HepG2 (cell line): ENCODE data around the gene ZBED5.

Source experiments
- ATM ChIP-seq: fragments of 450-650 bp; IDR thresholded peaks from 2 replicates; pipeline ENCODE4 v1.7.1; 2017; ENCODE audit warnings: mild to moderate bottlenecking, borderline replicate concordance
- KLF15 ChIP-seq: sonication (generic); formaldehyde crosslinking; IDR thresholded peaks from 2 replicates; pipeline ENCODE4 v1.8.1; 2023; ENCODE audit warnings: borderline replicate concordance, mild to moderate bottlenecking, inconsistent platforms, missing genetic modification reagents, mixed read lengths
- SMARCE1 ChIP-seq: fragments of 450-650 bp; IDR thresholded peaks from 2 replicates; pipeline ENCODE4 v1.6.1; 2017; ENCODE audit warnings: borderline replicate concordance
- ZNF577 ChIP-seq: sonication (generic); formaldehyde crosslinking; IDR thresholded peaks from 2 replicates; pipeline ENCODE4 v1.4.0; 2020; ENCODE audit warnings: mild to moderate bottlenecking, low read depth, missing genetic modification reagents, borderline replicate concordance
- TF ChIP-seq, protein P1 (sequence below): sonication (generic); formaldehyde crosslinking; IDR thresholded peaks from 2 replicates; pipeline ENCODE4 v1.8.1; 2022; ENCODE audit warnings: mild to moderate bottlenecking, missing genetic modification reagents
- TF ChIP-seq, protein P2 (sequence below): sonication (generic); formaldehyde crosslinking; IDR thresholded peaks from 2 replicates; pipeline ENCODE4 v1.4.0; 2020; ENCODE audit warnings: missing genetic modification reagents, borderline replicate concordance

DNA sequence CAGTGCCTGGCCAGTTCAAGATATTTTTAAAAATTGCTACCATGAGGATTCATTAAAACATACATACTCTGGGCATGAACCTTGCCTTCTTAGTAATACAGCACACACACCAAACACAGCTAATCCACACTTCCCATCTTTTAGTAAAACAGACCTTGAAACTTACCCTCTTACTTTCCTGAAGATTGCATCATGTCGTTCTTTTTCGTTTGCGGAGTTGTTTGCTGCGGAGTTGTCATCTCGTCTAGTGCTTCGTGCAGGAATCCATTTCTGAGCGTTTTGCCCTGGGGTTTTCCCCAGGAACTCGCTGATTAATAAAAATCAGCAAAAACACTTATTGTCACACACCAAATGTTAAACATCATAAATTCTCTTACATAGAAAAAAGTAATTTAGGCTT lies 52.1 kb downstream of the ZBED5 start:
- TF ChIP-seq KLF15 (no peak), SMARCE1 (no peak), ATM (no peak), ZNF577 (no peak)
- TF ChIP-seq, protein P1, sequence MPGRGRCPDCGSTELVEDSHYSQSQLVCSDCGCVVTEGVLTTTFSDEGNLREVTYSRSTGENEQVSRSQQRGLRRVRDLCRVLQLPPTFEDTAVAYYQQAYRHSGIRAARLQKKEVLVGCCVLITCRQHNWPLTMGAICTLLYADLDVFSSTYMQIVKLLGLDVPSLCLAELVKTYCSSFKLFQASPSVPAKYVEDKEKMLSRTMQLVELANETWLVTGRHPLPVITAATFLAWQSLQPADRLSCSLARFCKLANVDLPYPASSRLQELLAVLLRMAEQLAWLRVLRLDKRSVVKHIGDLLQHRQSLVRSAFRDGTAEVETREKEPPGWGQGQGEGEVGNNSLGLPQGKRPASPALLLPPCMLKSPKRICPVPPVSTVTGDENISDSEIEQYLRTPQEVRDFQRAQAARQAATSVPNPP (CRISPR knock-in tag), result no peak
- TF ChIP-seq, protein P2, sequence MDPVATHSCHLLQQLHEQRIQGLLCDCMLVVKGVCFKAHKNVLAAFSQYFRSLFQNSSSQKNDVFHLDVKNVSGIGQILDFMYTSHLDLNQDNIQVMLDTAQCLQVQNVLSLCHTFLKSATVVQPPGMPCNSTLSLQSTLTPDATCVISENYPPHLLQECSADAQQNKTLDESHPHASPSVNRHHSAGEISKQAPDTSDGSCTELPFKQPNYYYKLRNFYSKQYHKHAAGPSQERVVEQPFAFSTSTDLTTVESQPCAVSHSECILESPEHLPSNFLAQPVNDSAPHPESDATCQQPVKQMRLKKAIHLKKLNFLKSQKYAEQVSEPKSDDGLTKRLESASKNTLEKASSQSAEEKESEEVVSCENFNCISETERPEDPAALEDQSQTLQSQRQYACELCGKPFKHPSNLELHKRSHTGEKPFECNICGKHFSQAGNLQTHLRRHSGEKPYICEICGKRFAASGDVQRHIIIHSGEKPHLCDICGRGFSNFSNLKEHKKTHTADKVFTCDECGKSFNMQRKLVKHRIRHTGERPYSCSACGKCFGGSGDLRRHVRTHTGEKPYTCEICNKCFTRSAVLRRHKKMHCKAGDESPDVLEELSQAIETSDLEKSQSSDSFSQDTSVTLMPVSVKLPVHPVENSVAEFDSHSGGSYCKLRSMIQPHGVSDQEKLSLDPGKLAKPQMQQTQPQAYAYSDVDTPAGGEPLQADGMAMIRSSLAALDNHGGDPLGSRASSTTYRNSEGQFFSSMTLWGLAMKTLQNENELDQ (CRISPR knock-in tag), result no peak
